Ovary (tissue), 3 donors: ENCODE results near the gene SAXO1.

Experiments
- CTCF ChIP-seq, 3 donors: fragments of 450-650 bp in 2 of 3; fragments of 200-600 bp in 1 of 3; IDR thresholded peaks; one replicate each; pipeline versions ENCODE4 v1.5.1 to v1.8.0; 2016 to 2022; ENCODE audit warnings: antibody characterized with exemption in 3 of 3, mild to moderate bottlenecking in 1 of 3
- EP300 ChIP-seq: sonication (generic); formaldehyde crosslinking; IDR thresholded peaks from one replicate; pipeline ENCODE4 v1.6.1; 2017; ENCODE audit warnings: antibody characterized with exemption
- POLR2A ChIP-seq: fragments of 450-650 bp; IDR thresholded peaks from one replicate; pipeline ENCODE4 v1.6.1; 2017; ENCODE audit warnings: antibody characterized with exemption, mild to moderate bottlenecking, moderate library complexity
- donor health status: DM: no; HTN: no; CAD: no.

GRCh38 chr9:18922161-18922885 is 110.7 kb downstream of the SAXO1 start:
- TF ChIP-seq CTCF (IDR thresholded peaks at IDR 0.05) (no peak), POLR2A (no peak), EP300 (no peak)
